GM18520 (cell line): ENCODE measurements around the gene CEP57L1.

Source experiments
- ATAC-seq: cut with Tn5 transposase; IDR thresholded peaks from one replicate; pipeline ENCODE4 v1.9.1; 2021; ENCODE audit not compliant: unreplicated experiment

The CEP57L1 gene

DNA sequence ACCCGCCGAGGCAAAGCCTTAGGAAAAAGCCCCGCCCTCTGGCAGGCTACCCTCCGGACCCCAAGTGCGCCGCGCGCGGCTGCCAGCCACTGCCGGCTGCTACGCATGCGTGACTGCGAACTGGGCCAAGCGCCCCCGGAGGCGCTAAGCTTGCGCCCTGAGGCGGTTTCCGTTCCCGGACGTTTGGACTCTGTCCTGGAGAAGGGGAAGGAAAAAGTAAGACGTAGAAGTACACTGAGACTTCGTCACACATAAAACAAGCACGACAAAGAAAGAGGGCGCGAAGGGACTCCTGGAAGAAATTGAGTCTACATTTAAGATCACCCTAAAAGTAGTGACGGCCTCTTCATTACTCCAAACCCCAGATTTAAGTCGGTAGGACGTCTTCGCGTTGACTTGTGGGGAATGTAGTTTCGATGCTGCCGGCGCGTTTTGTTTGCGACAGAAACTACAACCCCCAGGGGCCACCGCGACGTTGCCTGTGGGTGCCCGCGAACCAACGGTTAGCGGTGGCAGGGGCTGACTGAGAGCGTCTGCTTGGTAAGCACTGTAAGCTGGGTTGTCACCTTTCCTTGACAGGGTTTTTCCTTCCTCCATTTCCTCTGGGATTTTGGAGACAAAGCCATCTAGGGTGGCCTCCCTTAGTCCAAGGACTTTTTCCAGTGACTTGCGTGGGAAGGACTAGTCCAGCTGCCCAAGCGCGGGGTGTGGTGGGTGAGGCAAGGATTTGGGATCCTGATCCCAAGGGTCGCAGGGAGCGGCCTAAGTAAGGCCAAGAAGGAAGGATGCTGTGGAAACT is at the start of gene CEP57L1:
Gene CEP57L1, plus strand, starts transcription at position 472 of the 799 bp plus-strand sequence. CDS start 49,715 bp downstream, outside the sequence.
- peak; percentile 71 for ATAC-seq

- ATAC-seq: no peak
Measured at GRCh38 chr6:109048176-109048575, 47.1 kb upstream of the CEP57L1 start.

DNA sequence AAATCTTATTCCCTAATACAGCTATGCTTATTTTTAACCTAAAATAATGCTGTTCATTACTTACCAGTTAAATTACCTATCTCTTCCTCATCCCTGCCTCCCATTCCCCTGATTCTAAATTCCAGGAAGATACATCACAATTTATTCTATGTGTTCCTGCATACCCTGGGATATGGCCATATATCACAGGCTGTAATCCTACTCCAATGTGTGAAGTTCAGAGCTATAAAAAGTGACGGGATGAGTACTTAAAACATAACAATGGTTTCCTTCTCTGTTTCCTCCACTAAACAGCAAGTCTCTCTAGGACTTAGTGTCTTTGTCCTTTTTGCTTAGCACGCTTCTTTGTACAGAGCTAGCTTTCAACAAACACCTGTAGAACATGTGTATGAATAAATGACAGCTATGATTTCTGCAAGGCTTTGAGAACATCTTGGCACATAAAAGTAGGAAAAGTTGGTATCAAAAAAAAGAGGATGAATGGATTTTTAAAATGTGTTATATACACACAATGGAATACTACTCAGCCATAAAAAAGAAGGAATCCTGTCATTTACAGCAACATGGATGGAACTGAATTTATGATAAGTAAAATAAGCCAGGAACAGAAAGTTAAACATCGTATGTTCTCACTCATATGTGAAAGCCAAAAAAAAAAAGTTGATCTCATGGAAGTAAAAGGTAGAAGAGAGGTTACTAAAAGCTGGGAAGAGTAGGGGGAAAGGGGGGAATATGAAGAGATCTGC is 46.5 kb upstream of the CEP57L1 start:
- no peak for ATAC-seq

DNA sequence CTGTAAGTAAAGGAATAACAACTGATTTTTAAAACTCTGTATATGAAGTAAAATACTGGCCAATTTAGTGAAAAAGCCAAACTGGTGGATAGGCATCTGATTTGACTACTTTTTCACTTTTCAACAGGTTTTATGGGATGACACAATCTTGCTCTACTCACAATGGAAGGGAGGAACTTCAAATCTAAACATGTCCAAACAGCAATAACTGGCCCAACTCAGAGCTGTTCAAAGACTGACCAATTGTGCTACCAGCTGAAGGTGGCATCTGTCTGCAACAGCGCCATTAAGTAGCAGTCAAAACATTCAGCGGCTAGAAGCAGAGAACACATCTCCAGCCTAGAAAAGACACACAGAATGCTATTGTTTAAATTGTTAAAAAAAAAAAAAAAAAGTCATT is 45.3 kb upstream of the CEP57L1 start:
- ATAC-seq: no peak

GRCh38 chr6:109050447-109051102 is 44.7 kb upstream of the CEP57L1 start:
- ATAC-seq: no peak

DNA sequence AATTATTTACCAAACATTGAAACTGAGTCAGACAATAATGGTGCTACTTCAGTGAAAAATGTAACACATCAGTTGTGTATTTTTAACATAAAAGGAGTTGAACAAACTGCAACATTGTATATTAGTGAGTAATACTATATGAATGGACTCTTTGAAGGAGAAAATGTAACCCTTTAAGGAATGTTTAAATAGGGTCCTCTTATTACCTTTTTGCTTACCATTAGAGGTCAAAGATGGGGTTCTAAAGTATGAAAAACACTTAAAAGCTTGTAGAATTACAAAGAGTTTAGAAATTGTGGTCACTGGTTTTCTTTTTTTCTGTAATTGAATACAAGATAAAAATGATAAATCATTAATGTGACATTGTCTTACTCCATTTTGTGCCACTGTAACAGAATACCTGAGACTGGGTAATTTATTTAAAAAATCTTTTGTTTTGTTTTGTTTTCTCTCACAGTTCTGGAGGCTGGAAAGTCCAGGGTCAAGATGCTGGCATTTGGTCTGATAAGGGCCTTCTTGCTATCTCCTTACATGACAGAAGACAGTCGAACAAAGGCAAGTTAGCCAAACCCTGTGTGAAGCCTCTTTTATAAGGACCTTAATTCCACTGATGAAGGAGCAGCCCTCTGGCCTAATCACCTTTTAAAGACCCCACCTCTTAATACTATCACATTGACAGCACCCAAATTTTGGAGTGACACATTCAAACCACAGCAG is 43.8 kb upstream of the CEP57L1 start:
- ATAC-seq: no peak

- no peak for ATAC-seq
Measured at GRCh38 chr6:109052018-109052651, 43.2 kb upstream of the CEP57L1 start.

DNA sequence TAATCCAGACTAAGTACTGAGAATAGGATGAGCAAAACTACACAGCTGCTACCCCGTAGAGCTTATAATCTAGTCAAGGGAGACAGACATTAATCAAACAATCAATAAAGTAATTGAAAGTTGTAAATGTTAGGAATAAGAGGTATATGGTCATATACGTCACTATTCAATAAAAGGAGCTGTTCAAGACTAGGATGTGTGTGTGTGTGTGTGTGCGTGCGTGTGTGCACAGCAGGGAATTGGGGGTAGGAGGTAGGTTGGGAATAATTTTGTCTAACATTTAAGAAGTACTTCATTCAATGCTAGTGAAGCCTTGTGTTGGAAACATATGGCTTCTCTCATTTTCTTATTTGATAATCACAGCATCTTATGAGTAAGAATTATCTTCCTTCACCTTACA is 42.5 kb upstream of the CEP57L1 start:
- ATAC-seq: no peak

DNA sequence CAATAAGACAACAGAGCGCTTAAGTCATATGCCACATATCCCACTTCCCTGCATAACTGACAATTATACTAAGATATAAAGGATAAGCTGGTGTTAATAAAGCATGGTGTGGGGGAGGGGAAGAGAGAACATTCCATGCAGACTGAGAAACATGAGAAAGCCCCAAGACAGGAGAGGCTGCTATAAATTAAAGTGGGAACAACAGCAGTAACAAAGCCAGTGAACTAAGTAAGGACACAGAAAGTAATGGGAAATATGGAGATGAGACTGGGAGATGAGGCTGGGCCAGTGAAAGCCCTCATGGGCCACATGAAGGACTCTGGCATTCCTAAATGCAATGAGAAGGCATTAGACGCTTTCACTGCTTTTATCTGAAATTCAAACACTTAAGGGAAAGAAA is 42.0 kb upstream of the CEP57L1 start:
- no peak for ATAC-seq

GRCh38 chr6:109055771-109056235 is 39.5 kb upstream of the CEP57L1 start:
- no peak for ATAC-seq

GRCh38 chr6:109056661-109057060 is 38.6 kb upstream of the CEP57L1 start:
- ATAC-seq: no peak

DNA sequence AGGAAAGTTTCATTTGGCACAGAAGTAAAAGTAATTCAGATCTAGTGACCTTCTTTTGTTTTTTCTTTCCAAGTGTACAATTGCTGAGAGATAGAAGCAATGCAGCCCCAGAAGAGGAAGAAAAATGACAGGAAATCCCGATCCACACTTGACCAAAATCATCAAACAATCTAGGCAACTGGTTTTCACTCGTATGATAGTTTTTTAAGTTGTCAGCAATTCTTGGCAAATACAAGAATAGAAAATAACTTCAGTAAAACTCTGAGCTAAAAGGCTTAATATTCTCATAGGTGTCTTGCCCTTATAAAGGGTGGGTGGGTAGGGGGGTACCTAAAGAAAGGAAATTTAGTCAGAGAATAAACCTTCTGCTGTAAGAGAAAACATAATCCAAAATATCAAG is 36.7 kb upstream of the CEP57L1 start:
- no peak for ATAC-seq

DNA sequence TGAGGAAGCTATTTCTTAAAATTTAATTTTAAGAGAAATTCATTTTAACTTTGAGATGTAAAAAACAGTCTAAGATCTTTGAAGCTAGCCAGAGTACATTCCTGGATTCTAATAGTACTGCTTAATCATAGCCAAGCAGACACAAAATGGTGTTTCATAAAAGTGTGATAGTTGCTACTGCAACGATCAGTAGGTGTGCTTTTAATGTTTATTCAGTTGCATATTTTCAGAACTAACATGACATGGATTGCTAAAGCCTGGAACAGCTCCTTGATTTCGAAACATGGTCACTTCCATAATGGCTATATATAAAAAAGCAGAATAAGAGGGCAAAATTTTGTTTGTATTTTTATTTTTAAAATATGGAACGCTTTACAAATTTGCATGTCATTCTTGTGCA is 36.2 kb upstream of the CEP57L1 start:
- no peak for ATAC-seq

- peak; percentile 53 for ATAC-seq
Measured at GRCh38 chr6:109059571-109060021, 35.7 kb upstream of the CEP57L1 start.

GRCh38 chr6:109060571-109060970 is 34.7 kb upstream of the CEP57L1 start:
- ATAC-seq: no peak

DNA sequence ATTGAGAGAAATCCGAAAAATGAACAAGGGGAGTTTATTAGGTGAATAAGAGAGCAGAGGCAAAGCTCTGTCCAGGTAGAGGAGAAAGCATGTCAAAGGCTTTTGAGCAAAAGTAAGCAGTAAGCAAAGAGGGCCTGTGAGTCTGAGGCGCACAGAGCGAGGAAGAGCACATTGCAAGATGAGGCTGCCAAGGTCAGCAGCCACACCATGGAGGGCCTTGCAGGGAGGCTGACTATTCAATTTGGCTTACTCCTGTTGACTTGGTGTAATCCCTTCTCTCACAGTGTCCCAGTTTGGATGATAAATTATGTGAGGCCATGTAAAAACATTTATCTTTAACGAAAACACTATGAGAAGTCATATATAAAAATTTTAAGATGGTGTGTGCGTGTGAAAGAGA is 33.1 kb upstream of the CEP57L1 start:
- no peak for ATAC-seq

DNA sequence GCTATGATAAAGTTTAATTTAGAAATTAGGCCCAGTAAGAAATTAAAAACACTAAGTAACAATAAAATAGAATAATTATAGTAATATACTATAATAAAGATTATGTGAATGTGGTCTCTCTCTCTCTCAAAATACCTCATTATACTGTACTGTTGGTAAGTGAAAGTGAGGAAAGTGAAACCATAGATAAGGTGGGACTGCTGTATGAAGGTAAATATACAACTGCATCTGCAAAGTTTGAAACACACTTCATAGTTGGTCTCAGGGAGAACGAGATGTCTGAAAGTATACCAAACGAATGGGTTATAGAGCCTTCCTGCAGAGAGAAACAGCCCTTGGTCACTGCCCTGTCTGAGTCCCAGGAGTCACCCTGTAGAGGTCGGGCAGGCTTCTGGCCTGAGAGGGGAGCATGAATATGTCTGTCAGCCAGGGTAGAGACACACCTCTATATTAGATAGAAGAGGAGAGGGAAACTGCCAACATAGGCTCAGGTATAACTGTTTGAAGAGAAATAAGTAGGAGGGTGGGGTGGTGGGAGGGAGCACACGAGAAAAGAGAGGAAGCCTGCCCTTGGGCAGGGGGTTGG is 32.4 kb upstream of the CEP57L1 start:
- ATAC-seq: no peak

DNA sequence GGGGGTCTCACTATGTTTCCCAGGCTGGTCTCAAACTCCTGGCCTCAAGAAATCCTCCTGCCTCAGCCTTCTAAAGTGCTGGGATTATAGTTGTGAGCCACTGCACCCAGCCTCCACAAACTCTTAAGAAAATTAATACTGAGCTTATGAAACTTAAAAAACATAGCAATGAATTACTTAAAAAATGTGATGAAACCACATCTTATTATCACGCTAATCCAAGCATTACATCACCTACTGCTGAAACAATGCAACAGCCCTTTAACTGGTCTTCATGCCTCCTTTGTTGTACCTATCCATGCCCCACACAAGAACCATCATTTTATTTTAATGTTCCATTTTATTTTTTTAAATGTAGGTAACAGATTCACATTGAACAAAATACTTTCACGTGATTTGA is 25.6 kb upstream of the CEP57L1 start:
- ATAC-seq: no peak

DNA sequence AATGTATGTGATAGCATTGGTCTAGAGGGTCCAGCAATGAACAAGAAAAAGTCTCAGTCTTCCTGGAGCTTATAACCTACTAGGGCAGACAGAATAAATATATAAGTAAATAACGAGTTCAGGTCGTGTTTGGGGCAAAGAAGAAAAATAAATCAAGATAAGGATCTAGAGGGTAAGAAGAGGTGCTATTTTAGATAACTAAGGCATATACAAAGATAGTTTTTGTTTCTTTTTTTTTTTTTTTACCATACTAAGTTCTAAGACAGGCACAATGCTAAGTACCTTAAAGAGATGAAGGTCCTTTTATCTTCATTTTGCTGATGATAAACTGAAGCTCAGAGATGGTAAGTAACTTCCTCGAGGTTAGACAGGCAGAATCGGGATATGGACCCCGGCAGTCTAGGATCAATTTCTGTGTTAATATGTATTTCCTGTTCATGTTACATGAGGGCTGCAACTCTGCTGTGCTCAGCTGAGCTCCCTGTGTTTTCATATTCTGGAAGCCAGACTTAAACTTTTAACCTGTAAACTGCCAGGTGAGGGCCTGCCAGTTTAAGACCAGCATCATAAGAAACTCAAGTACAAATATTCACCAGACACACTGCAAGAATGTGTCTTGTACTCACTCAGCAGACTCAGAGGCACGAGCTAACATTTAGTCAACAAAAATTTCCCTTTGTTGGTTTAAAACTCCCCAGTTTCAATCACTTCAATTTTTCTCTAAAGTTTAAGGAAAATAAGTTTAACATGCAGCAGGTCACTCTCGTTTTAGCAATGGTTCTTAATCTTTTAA is 24.0 kb upstream of the CEP57L1 start:
- ATAC-seq: no peak
